ENCODE measurements around the gene FMNL3. TPM values are rescaled to one million over a fixed set of nuclear protein-coding genes. Genes with fewer than 3 reads are reported as not detected.

FMNL3 gene
- total RNA-seq, 1 experiment from 2014 or later: 5.6 TPM

- no peaks in the 10 kb centered on the region for H3K9me2 ChIP-seq (ENCODE audit: insufficient read depth)
- no peaks in the 10 kb centered on the region for H3K36me3 ChIP-seq (ENCODE audit: low read depth)
- ChIA-PET POLR2A (ENCODE audit: unreplicated experiment) (no interaction called here), CTCF (interaction anchor here (0.6 kb wide), 1 partner anchor 37 kb away, joined by 3 read pairs; no protein-coding TSS in a partner anchor)
- DNase-seq: no peak
- no peaks in the 10 kb centered on the region for H3F3A ChIP-seq (ENCODE audit: insufficient read depth, low read depth)
- H2AFZ ChIP-seq: no peak overlapping the region
- no TSS peak for BruUV-seq (replicated peaks)
- H4K20me1 ChIP-seq (ENCODE audit: insufficient read depth): no peaks in the 10 kb centered on the region
- H3K27me3 ChIP-seq (ENCODE audit: insufficient read depth, low read depth): no peaks in the 10 kb centered on the region
- H3K4me2 ChIP-seq: no peak overlapping the region
- TF ChIP-seq EZH2 (IDR thresholded peaks at IDR 0.05; ENCODE audit: low read depth): no peak
- TF ChIP-seq CTCF (conservative IDR thresholded peaks at IDR 0.05): no peak
- no peak overlapping the region for H3K27ac ChIP-seq
- H3K79me2 ChIP-seq (ENCODE audit: low read depth): no peaks in the 10 kb centered on the region
- H3K4me1 ChIP-seq (replicated peaks; ENCODE audit: insufficient read depth): 0 out of 2 replicates have a peak, but pooled peaks cover 8% of the 10 kb centered on the region
- intact Hi-C loops (cut with micrococcal nuclease; ENCODE audit: unreplicated experiment): no loop called here
- H3K9me3 ChIP-seq (ENCODE audit: insufficient read depth, low read depth): no peaks in the 10 kb centered on the region
- no peak overlapping the region for H3K4me3 ChIP-seq
Observed at GRCh38 chr12:49697808-49698207, 9.4 kb downstream of the FMNL3 start.

- Histone ChIP-seq H3K4me2 (no peak overlapping the region), H3K36me3 (ENCODE audit: low read depth) (no peaks in the 10 kb centered on the region), H3K79me2 (ENCODE audit: low read depth) (no peaks in the 10 kb centered on the region), H4K20me1 (ENCODE audit: insufficient read depth) (no peaks in the 10 kb centered on the region), H3K4me1 (replicated peaks; ENCODE audit: insufficient read depth) (0 out of 2 replicates have a peak, but pooled peaks cover 8% of the 10 kb centered on the region), H3K4me3 (no peak overlapping the region), H3K27ac (no peak overlapping the region), H3K9me2 (ENCODE audit: insufficient read depth) (no peaks in the 10 kb centered on the region), H3K9me3 (ENCODE audit: insufficient read depth, low read depth) (no peaks in the 10 kb centered on the region), H3F3A (ENCODE audit: insufficient read depth, low read depth) (no peaks in the 10 kb centered on the region), H3K27me3 (ENCODE audit: insufficient read depth, low read depth) (no peaks in the 10 kb centered on the region), H2AFZ (no peak overlapping the region)
- POLR2A ChIA-PET (ENCODE audit: unreplicated experiment): no interaction called here
- no peak for DNase-seq
- CTCF ChIA-PET: interaction anchor here (0.5 to 0.6 kb wide), 2 partner anchors 25 to 30 kb away, joined by 3 read pairs; no protein-coding TSS in a partner anchor
- no TSS peak for BruUV-seq (replicated peaks)
- intact Hi-C loops (cut with micrococcal nuclease; ENCODE audit: unreplicated experiment): no loop called here
- no peak for TF ChIP-seq CTCF (conservative IDR thresholded peaks at IDR 0.05)
- TF ChIP-seq EZH2 (IDR thresholded peaks at IDR 0.05; ENCODE audit: low read depth): no peak
Observed at GRCh38 chr12:49696723-49697122, 10.5 kb downstream of the FMNL3 start.

- H3K79me2 ChIP-seq (ENCODE audit: low read depth): no peaks in the 10 kb centered on the region
- 0 out of 2 replicates have a peak, but pooled peaks cover 7% of the 10 kb centered on the region for H3K4me1 ChIP-seq (replicated peaks; ENCODE audit: insufficient read depth)
- H3F3A ChIP-seq (ENCODE audit: insufficient read depth, low read depth): no peaks in the 10 kb centered on the region
- no peaks in the 10 kb centered on the region for H4K20me1 ChIP-seq (ENCODE audit: insufficient read depth)
- H3K4me2 ChIP-seq: no peak overlapping the region
- ChIA-PET CTCF (no interaction called here), POLR2A (ENCODE audit: unreplicated experiment) (interaction anchor here (0.7 kb wide), 1 partner anchor 1580 kb away, joined by 5 read pairs; no protein-coding TSS in a partner anchor)
- DNase-seq: no peak
- H3K27me3 ChIP-seq (ENCODE audit: insufficient read depth, low read depth): no peaks in the 10 kb centered on the region
- H3K27ac ChIP-seq: no peak overlapping the region
- H3K9me3 ChIP-seq (ENCODE audit: insufficient read depth, low read depth): no peaks in the 10 kb centered on the region
- no peaks in the 10 kb centered on the region for H3K36me3 ChIP-seq (ENCODE audit: low read depth)
- BruUV-seq (replicated peaks): no TSS peak
- no peak for TF ChIP-seq EZH2 (IDR thresholded peaks at IDR 0.05; ENCODE audit: low read depth)
- TF ChIP-seq CTCF (conservative IDR thresholded peaks at IDR 0.05): no peak
- H3K9me2 ChIP-seq (ENCODE audit: insufficient read depth): no peaks in the 10 kb centered on the region
- intact Hi-C loops (cut with micrococcal nuclease; ENCODE audit: unreplicated experiment): no loop called here
- no peak overlapping the region for H2AFZ ChIP-seq
- no peak overlapping the region for H3K4me3 ChIP-seq
Observed at GRCh38 chr12:49693931-49694444, 13.2 kb downstream of the FMNL3 start.
